ENCODE measurements around the gene NEAT1. TPM values are rescaled to one million over a fixed set of nuclear protein-coding genes. Genes with fewer than 3 reads are reported as not detected.
"Not testable (repeated sequence)": the region's sequence is repeated elsewhere in the genome, so short reads cannot be mapped to it uniquely, and the experiment has no call there.

NEAT1 gene
- total RNA-seq, 2 donors from 2014 or later = 110 to 1,326 TPM

DNA sequence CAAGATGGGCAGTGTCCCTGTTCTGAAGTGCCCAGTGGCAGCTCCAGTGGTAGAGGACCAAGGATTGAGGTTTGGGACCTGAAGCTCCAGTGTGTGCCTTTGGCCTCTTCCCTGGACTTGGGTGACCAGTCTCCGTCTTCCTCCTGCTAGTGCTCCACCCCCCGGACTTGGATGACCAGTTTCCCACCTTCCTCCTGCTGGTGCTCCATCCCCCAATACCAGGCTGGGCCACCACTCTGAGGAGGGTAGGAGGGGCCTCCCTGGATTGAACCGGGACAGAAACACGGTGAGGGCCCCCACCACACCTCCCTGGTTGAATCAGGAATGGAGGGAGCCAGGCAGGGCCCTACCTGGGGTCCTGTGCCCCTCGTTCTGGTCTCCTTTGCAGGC lies 10.9 kb upstream of the NEAT1 start:
- intact Hi-C loops (cut with DNase I) = loop anchor here (10.0 kb wide), 1 partner anchor 47 kb away; no protein-coding TSS in a partner anchor
- no peak overlapping the region for H3K4me3 ChIP-seq
- H3K9me3 ChIP-seq = no peaks in the 10 kb centered on the region
- no peaks in the 10 kb centered on the region for H3K36me3 ChIP-seq
- H3K27ac ChIP-seq = no peak overlapping the region
- no peak for DNase-seq (ENCODE audit: low spot score)
- H3K27me3 ChIP-seq (replicated peaks; ENCODE audit: insufficient read depth) = no peaks in the 10 kb centered on the region
- TF ChIP-seq POLR2A (IDR thresholded peaks at IDR 0.05) = no peak
- TF ChIP-seq, protein P1, sequence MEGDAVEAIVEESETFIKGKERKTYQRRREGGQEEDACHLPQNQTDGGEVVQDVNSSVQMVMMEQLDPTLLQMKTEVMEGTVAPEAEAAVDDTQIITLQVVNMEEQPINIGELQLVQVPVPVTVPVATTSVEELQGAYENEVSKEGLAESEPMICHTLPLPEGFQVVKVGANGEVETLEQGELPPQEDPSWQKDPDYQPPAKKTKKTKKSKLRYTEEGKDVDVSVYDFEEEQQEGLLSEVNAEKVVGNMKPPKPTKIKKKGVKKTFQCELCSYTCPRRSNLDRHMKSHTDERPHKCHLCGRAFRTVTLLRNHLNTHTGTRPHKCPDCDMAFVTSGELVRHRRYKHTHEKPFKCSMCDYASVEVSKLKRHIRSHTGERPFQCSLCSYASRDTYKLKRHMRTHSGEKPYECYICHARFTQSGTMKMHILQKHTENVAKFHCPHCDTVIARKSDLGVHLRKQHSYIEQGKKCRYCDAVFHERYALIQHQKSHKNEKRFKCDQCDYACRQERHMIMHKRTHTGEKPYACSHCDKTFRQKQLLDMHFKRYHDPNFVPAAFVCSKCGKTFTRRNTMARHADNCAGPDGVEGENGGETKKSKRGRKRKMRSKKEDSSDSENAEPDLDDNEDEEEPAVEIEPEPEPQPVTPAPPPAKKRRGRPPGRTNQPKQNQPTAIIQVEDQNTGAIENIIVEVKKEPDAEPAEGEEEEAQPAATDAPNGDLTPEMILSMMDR (IDR thresholded peaks at IDR 0.05) = no peak
- no peak for TF ChIP-seq POLR2AphosphoS5 (IDR thresholded peaks at IDR 0.05)
- WGBS = 64% methylated on average over 5 of the region's 5 CpGs
- no peaks in the 10 kb centered on the region for H3K4me1 ChIP-seq (replicated peaks)

DNA sequence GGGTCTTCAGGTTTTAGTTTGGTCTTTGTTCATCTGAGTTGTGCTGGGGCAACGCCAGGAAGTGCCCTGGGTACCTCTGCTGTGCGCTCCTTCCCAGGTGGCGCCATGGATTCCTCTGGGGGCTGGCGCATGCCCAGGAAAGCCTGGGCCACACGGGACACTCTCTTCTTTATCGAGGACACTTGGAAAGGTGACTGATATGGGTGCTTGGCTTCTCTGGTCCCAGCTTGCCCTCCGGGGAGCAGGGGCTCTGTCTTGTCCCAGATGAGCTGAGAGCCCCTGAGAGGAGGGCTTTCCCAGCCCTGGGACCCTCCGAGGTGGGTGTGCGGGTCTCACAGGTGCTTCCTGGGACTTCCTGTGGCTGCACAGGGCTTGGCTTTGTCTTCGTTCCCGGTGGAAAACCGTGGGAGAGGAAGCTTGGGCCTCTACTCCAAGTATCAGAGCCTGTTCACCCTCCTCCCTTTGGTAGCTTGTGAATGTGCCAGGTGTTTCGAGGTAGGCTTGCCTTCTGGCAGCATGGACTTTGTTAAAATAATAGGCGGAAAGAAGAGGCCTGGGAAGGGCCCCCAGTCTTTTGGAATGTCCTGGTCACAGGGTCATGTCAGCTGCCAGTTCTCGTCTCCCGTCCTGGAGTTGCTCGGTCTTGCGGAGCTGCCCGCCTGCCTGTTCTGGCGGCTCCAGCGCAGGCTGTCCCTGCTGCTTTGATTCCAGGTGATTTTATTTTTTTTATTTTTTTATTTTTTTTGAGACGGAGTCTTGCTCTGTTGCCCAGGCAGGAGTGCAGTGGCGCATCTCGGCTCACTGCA lies 10.1 kb upstream of the NEAT1 start:
- Histone ChIP-seq H3K9me3 (no peaks in the 10 kb centered on the region), H3K4me1 (replicated peaks) (peaks cover 4% of the 10 kb centered on the region), H3K36me3 (no peaks in the 10 kb centered on the region), H3K27ac (no peak overlapping the region), H3K27me3 (replicated peaks; ENCODE audit: insufficient read depth) (no peaks in the 10 kb centered on the region), H3K4me3 (no peak overlapping the region)
- no peak for DNase-seq (ENCODE audit: low spot score)
- TF ChIP-seq POLR2A (IDR thresholded peaks at IDR 0.05) = no peak
- no peak for TF ChIP-seq POLR2AphosphoS5 (IDR thresholded peaks at IDR 0.05)
- TF ChIP-seq, protein P1 (IDR thresholded peaks at IDR 0.05) = no peak
- intact Hi-C loops (cut with DNase I) = loop anchor here (10.0 kb wide), 1 partner anchor 48 kb away; no protein-coding TSS in a partner anchor
- WGBS = 73% methylated on average over 21 of the region's 24 CpGs

DNA sequence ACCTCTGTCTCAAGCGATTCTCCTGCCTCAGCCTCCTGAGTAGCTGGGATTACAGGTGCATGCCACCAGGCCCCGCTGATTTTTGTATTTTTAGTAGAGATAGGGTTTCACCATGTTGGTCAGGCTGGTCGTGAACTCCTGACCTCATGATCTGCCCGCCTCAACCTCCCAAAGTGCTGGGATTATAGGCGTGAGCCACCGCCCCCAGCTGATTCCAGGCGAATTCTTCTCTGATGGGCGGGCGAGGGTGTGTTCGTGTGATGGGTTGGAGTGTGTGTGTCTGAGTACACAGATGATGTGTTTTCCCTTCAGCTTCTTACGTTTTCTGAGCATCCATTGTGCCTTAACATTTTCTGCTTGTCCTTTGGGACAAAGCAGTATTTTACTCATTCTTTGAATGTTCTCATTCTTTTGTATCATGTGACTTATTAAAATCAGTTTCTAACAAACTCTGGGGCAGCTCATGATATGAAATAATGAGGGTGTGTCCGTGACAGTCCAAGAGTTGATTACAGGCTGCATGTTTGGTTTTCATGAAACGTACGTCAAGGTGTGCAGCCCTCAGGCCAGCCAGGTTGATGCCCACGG lies 9.4 kb upstream of the NEAT1 start:
- H3K4me1 ChIP-seq (replicated peaks) = peaks cover 10% of the 10 kb centered on the region
- not testable (repeated sequence) for H3K27ac ChIP-seq; H3K36me3 ChIP-seq; DNase-seq (ENCODE audit: low spot score); H3K4me3 ChIP-seq; H3K9me3 ChIP-seq; H3K27me3 ChIP-seq (replicated peaks; ENCODE audit: insufficient read depth)
- WGBS = 81% methylated on average over 15 of the region's 15 CpGs
- intact Hi-C loops (cut with DNase I) = loop anchor here (10.0 kb wide), 1 partner anchor 48 kb away; no protein-coding TSS in a partner anchor

GRCh38 chr11:65414776-65415498 lies 7.7 kb upstream of the NEAT1 start:
- no peaks in the 10 kb centered on the region for H3K36me3 ChIP-seq
- no peak for DNase-seq (ENCODE audit: low spot score)
- no peaks in the 10 kb centered on the region for H3K27me3 ChIP-seq (replicated peaks; ENCODE audit: insufficient read depth)
- WGBS = 82% methylated on average over 11 of the region's 11 CpGs
- no peaks in the 10 kb centered on the region for H3K9me3 ChIP-seq
- intact Hi-C loops (cut with DNase I) = loop anchor here (2.0 to 10.0 kb wide), 2 partner anchors 32 to 50 kb away; partner anchors contain the start of gene SLC25A45
- peak overlapping the region in 1 of 2 donors; percentile 100 for H3K27ac ChIP-seq
- peaks cover 18% of the 10 kb centered on the region for H3K4me1 ChIP-seq (replicated peaks)
- H3K4me3 ChIP-seq = no peak overlapping the region
- TF ChIP-seq, protein P1 (IDR thresholded peaks at IDR 0.05) = no peak
- TF ChIP-seq POLR2A (IDR thresholded peaks at IDR 0.05) (no peak), POLR2AphosphoS5 (IDR thresholded peaks at IDR 0.05) (no peak)
